ENCODE measurements around the gene HOXD3. TPM values are rescaled to one million over a fixed set of nuclear protein-coding genes. Genes with fewer than 3 reads are reported as not detected.

The HOXD3 gene
- total RNA-seq, 5 donors from 2014 or later (not counting 1 experiment from before 2014, with no cell fraction given), result 0.44 TPM; not detected in 4

DNA sequence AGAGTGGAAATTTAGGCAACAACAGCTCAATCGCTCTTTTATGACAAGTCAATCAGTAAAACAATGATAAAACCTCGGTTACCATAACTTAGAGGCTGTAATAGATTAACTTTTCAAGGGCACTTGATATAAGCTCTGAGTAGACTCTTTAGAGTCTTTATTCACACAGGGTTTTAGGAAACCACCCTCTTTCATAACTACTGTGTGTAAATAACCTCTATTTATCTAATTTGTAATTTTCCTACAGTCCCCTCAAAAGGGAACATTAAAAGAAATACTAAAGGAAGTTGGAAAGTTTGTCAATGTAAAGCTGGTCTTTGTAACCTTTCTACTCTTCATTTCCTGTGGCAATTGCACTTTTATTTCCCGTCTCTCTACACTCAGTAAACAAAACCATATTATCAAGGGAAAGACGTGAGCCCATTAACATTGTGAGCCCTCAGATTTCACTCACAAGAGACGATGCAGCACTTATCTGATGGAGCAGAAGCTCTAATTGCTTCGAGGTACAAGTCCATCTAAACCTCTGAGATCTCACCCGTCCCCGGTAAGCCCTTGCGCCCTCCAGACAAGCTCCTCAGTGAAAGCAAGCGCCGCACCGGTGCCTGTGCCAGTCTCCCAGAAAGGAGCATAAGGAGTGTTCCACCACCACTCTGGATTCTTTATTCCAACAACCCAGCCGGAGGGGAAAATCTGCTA, 30.2 kb downstream of the HOXD3 start:
- Mint-ChIP-seq H3K4me1 (peaks cover 20 to 24% (median 23%) of the 10 kb centered on the region in 3 donors), H3K27me3 (peaks cover 74 to 78% of the 10 kb centered on the region in 2 donors), H3K36me3 (no peaks in the 10 kb centered on the region), H3K9me3 (no peaks in the 10 kb centered on the region), H3K27ac (no peak overlapping the region), H3K4me3 (peak overlapping the region; percentile 84 to 88 (median 86))
- H3K27ac ChIP-seq (ENCODE audit: low read length), result no peak overlapping the region
- peaks cover 19 to 23% of the 10 kb centered on the region in 2 experiments for H3K4me1 ChIP-seq (ENCODE audit: control insufficient read depth in 1 of 2, extremely low read depth in 1 of 2, insufficient read depth in 2 of 2, low read length in 2 of 2)
- no peak for DNase-seq
- ATAC-seq (replicated peaks in 1 of 4), result peak in 3 of 4 experiments; percentile 16 to 34 (median 26)
- peaks cover 33 to 51% of the 10 kb centered on the region in 2 experiments for H3K27me3 ChIP-seq (replicated peaks in 1 of 2; ENCODE audit: control insufficient read depth in 2 of 2, extremely low read depth in 1 of 2, insufficient read depth in 2 of 2, low read length in 1 of 2)
- 6% methylated on average over 11 of the region's 13 CpGs for WGBS (ENCODE audit: insufficient coverage)
- H3K9me3 ChIP-seq, result no peaks in the 10 kb centered on the region
- CTCF ChIA-PET, result interaction anchor here in 1 of 2 donors (0.5 to 0.8 kb wide), 2 partner anchors 63 to 465 kb away, joined by 3 to 5 read pairs; no protein-coding TSS in a partner anchor
- POLR2A ChIA-PET, result no interaction called here
- peak overlapping the region; percentile 41 to 90 for H3K4me3 ChIP-seq (ENCODE audit: control insufficient read depth in 1 of 2, extremely low read depth in 1 of 2, low read length in 1 of 2)
- H3K36me3 ChIP-seq (ENCODE audit: control insufficient read depth in 2 of 2, extremely low read depth in 1 of 2, insufficient read depth in 1 of 2, low read length in 1 of 2), result no peaks in the 10 kb centered on the region

- 6% methylated on average over 60 of the region's 68 CpGs for WGBS (ENCODE audit: insufficient coverage)
- CTCF ChIA-PET, result no interaction called here
- peak in 3 of 4 experiments; percentile 29 to 40 (median 31) for ATAC-seq (replicated peaks in 1 of 4)
Measured at GRCh38 chr2:176187899-176188773, 31.0 kb downstream of the HOXD3 start, which contains the start of gene HOXD1. Gene HOXD1, plus strand, starts transcription at chr2:176188668. Its CDS starts 134 bp downstream, at chr2:176188802.

GRCh38 chr2:176188774-176189680, 31.9 kb downstream of the HOXD3 start:
- Histone ChIP-seq H3K27me3 (replicated peaks in 1 of 2; ENCODE audit: control insufficient read depth in 2 of 2, extremely low read depth in 1 of 2, insufficient read depth in 2 of 2, low read length in 1 of 2) (peaks cover 35 to 51% of the 10 kb centered on the region in 2 experiments), H3K27ac (ENCODE audit: low read length) (no peak overlapping the region), H3K4me1 (ENCODE audit: control insufficient read depth in 1 of 2, extremely low read depth in 1 of 2, insufficient read depth in 2 of 2, low read length in 2 of 2) (peaks cover 19 to 23% of the 10 kb centered on the region in 2 experiments), H3K4me3 (ENCODE audit: control insufficient read depth in 1 of 2, extremely low read depth in 1 of 2, low read length in 1 of 2) (peak overlapping the region; percentile 34 to 90), H3K36me3 (ENCODE audit: control insufficient read depth in 2 of 2, extremely low read depth in 1 of 2, insufficient read depth in 1 of 2, low read length in 1 of 2) (no peaks in the 10 kb centered on the region), H3K9me3 (no peaks in the 10 kb centered on the region)
- Mint-ChIP-seq H3K4me1 (peaks cover 20 to 24% (median 23%) of the 10 kb centered on the region in 3 donors), H3K9me3 (no peaks in the 10 kb centered on the region), H3K36me3 (no peaks in the 10 kb centered on the region), H3K27ac (no peak overlapping the region), H3K27me3 (peaks cover 72 to 75% of the 10 kb centered on the region in 2 donors), H3K4me3 (peak overlapping the region; percentile 51 to 88 (median 65))
- POLR2A ChIA-PET, result no interaction called here
- ATAC-seq (replicated peaks in 1 of 4) (peak in 3 of 4 experiments; percentile 16 to 48 (median 44)), DNase-seq (no peak)
- WGBS (ENCODE audit: insufficient coverage), result 4% methylated on average over 85 of the region's 98 CpGs
- CTCF ChIA-PET, result no interaction called here

More at GRCh38 chr2:176187899-176188773, 31.0 kb downstream of the HOXD3 start, which contains the start of gene HOXD1:
- H3K4me1 Mint-ChIP-seq, result peaks cover 20 to 24% (median 23%) of the 10 kb centered on the region in 3 donors
- no peak within 1 kb of the TSS for H3K27ac ChIP-seq (ENCODE audit: low read length)
- H3K27me3 ChIP-seq (replicated peaks in 1 of 2; ENCODE audit: control insufficient read depth in 2 of 2, extremely low read depth in 1 of 2, insufficient read depth in 2 of 2, low read length in 1 of 2), result peaks cover 36 to 51% of the 10 kb centered on the region in 2 experiments
- peaks cover 19 to 23% of the 10 kb centered on the region in 2 experiments for H3K4me1 ChIP-seq (ENCODE audit: control insufficient read depth in 1 of 2, extremely low read depth in 1 of 2, insufficient read depth in 2 of 2, low read length in 2 of 2)
- H3K36me3 ChIP-seq (ENCODE audit: control insufficient read depth in 2 of 2, extremely low read depth in 1 of 2, insufficient read depth in 1 of 2, low read length in 1 of 2), result no peaks in the 10 kb centered on the region
- no peak within 1 kb of the TSS for H3K27ac Mint-ChIP-seq
- H3K9me3 ChIP-seq, result no peaks in the 10 kb centered on the region
- POLR2A ChIA-PET, result no interaction called here
- no peak for DNase-seq
- H3K36me3 Mint-ChIP-seq, result no peaks in the 10 kb centered on the region
- H3K27me3 Mint-ChIP-seq, result peaks cover 74 to 78% of the 10 kb centered on the region in 2 donors
- peak within 1 kb of the TSS; percentile 41 to 90 for H3K4me3 ChIP-seq (ENCODE audit: control insufficient read depth in 1 of 2, extremely low read depth in 1 of 2, low read length in 1 of 2)
- no peaks in the 10 kb centered on the region for H3K9me3 Mint-ChIP-seq
- peak within 1 kb of the TSS; percentile 84 to 88 (median 86) for H3K4me3 Mint-ChIP-seq

GRCh38 chr2:176189681-176190641, 32.9 kb downstream of the HOXD3 start:
- Mint-ChIP-seq H3K27ac (peak overlapping the region in 1 of 2 donors; percentile 27), H3K9me3 (no peaks in the 10 kb centered on the region), H3K36me3 (no peaks in the 10 kb centered on the region), H3K4me1 (peaks cover 20 to 24% (median 23%) of the 10 kb centered on the region in 3 donors), H3K4me3 (peak overlapping the region; percentile 51 to 88 (median 65)), H3K27me3 (peaks cover 73 to 75% of the 10 kb centered on the region in 2 donors)
- H3K36me3 ChIP-seq (ENCODE audit: control insufficient read depth in 2 of 2, extremely low read depth in 1 of 2, insufficient read depth in 1 of 2, low read length in 1 of 2), result no peaks in the 10 kb centered on the region
- H3K9me3 ChIP-seq, result no peaks in the 10 kb centered on the region
- no peak for ATAC-seq (replicated peaks in 1 of 4)
- H3K27me3 ChIP-seq (replicated peaks in 1 of 2; ENCODE audit: control insufficient read depth in 2 of 2, extremely low read depth in 1 of 2, insufficient read depth in 2 of 2, low read length in 1 of 2), result peaks cover 42 to 48% of the 10 kb centered on the region in 2 experiments
- ChIA-PET POLR2A (no interaction called here), CTCF (interaction anchor here in 1 of 2 donors (0.5 kb wide), 1 partner anchor 860 kb away, joined by 4 read pairs; no protein-coding TSS in a partner anchor)
- DNase-seq, result no peak
- no peak overlapping the region for H3K27ac ChIP-seq (ENCODE audit: low read length)
- 14% methylated on average over 19 of the region's 28 CpGs for WGBS (ENCODE audit: insufficient coverage)
- peaks cover 19 to 23% of the 10 kb centered on the region in 2 experiments for H3K4me1 ChIP-seq (ENCODE audit: control insufficient read depth in 1 of 2, extremely low read depth in 1 of 2, insufficient read depth in 2 of 2, low read length in 2 of 2)
- peak overlapping the region in 1 of 2 donors; percentile 90 for H3K4me3 ChIP-seq (ENCODE audit: control insufficient read depth in 1 of 2, extremely low read depth in 1 of 2, low read length in 1 of 2)

GRCh38 chr2:176192351-176192750, 35.2 kb downstream of the HOXD3 start:
- H3K9me3 Mint-ChIP-seq, result no peaks in the 10 kb centered on the region
- no peaks in the 10 kb centered on the region for H3K9me3 ChIP-seq
- H3K27ac Mint-ChIP-seq, result no peak overlapping the region
- ChIA-PET POLR2A (no interaction called here), CTCF (no interaction called here)
- peaks cover 38 to 46% of the 10 kb centered on the region in 2 experiments for H3K27me3 ChIP-seq (replicated peaks in 1 of 2; ENCODE audit: control insufficient read depth in 2 of 2, extremely low read depth in 1 of 2, insufficient read depth in 2 of 2, low read length in 1 of 2)
- peaks cover 18 to 23% of the 10 kb centered on the region in 2 experiments for H3K4me1 ChIP-seq (ENCODE audit: control insufficient read depth in 1 of 2, extremely low read depth in 1 of 2, insufficient read depth in 2 of 2, low read length in 2 of 2)
- DNase-seq, result no peak
- H3K36me3 Mint-ChIP-seq, result no peaks in the 10 kb centered on the region
- H3K27ac ChIP-seq (ENCODE audit: low read length), result no peak overlapping the region
- no peak for ATAC-seq (replicated peaks in 1 of 4)
- WGBS (ENCODE audit: insufficient coverage), result no CpG with 5 or more reads among the region's 1 CpG
- H3K4me3 ChIP-seq (ENCODE audit: control insufficient read depth in 1 of 2, extremely low read depth in 1 of 2, low read length in 1 of 2), result no peak overlapping the region
- peaks cover 16 to 21% (median 19%) of the 10 kb centered on the region in 3 donors for H3K4me1 Mint-ChIP-seq
- no peak overlapping the region for H3K4me3 Mint-ChIP-seq
- peaks cover 71 to 73% of the 10 kb centered on the region in 2 donors for H3K27me3 Mint-ChIP-seq
- no peaks in the 10 kb centered on the region for H3K36me3 ChIP-seq (ENCODE audit: control insufficient read depth in 2 of 2, extremely low read depth in 1 of 2, insufficient read depth in 1 of 2, low read length in 1 of 2)
